ENCODE data around the gene PADI3.
A peak's percentile ranks its signal among the peaks of the same experiment; 100 is the strongest.

The PADI3 gene

GRCh38 chr1:17276568-17276967 is 27.7 kb downstream of the PADI3 start:
- DNase-seq, result no peak

- DNase-seq, result no peak
Measured at GRCh38 chr1:17277511-17278159, 28.7 kb downstream of the PADI3 start.

- DNase-seq, result no peak
Measured at GRCh38 chr1:17278996-17279830, 30.3 kb downstream of the PADI3 start.

GRCh38 chr1:17280436-17280835 is 31.5 kb downstream of the PADI3 start:
- no peak for DNase-seq

GRCh38 chr1:17280894-17281293 is 32.0 kb downstream of the PADI3 start:
- no peak for DNase-seq

GRCh38 chr1:17281775-17282181 is 32.9 kb downstream of the PADI3 start:
- no peak for DNase-seq

- DNase-seq, result no peak
Measured at GRCh38 chr1:17282836-17283235, 33.9 kb downstream of the PADI3 start.

- DNase-seq, result no peak
Measured at GRCh38 chr1:17286646-17287045, 37.7 kb downstream of the PADI3 start.

GRCh38 chr1:17287130-17287776 is 38.4 kb downstream of the PADI3 start:
- no peak for DNase-seq

GRCh38 chr1:17289721-17290120 is 40.8 kb downstream of the PADI3 start:
- DNase-seq, result peak; percentile 4

GRCh38 chr1:17290553-17290952 is 41.7 kb downstream of the PADI3 start:
- no peak for DNase-seq

GRCh38 chr1:17292299-17293160 is 43.6 kb downstream of the PADI3 start:
- DNase-seq, result no peak

- DNase-seq, result no peak
Measured at GRCh38 chr1:17293681-17294425, 45.0 kb downstream of the PADI3 start.

- DNase-seq, result no peak
Measured at GRCh38 chr1:17295292-17295691, 46.4 kb downstream of the PADI3 start.

GRCh38 chr1:17296086-17296485 is 47.2 kb downstream of the PADI3 start:
- DNase-seq, result no peak

GRCh38 chr1:17297991-17298390 is 49.1 kb downstream of the PADI3 start:
- DNase-seq, result no peak

- DNase-seq, result no peak
Measured at GRCh38 chr1:17301767-17302166, 52.9 kb downstream of the PADI3 start.

GRCh38 chr1:17304151-17304825 is 55.4 kb downstream of the PADI3 start:
- DNase-seq, result no peak

GRCh38 chr1:17304826-17305175 is 55.9 kb downstream of the PADI3 start:
- no peak for DNase-seq

- no peak for DNase-seq
Measured at GRCh38 chr1:17305576-17306095, 56.7 kb downstream of the PADI3 start.

GRCh38 chr1:17306407-17306806 is 57.5 kb downstream of the PADI3 start:
- no peak for DNase-seq

Data from kidney glomerular epithelial cell (primary cell).